SH-SY5Y (cell line): Measurements from ENCODE around the gene PAIP2B.

Experiments
- GATA2 ChIP-seq: IDR thresholded peaks from 2 replicates; pipeline ENCODE4 v1.6.1; 2011; ENCODE audit warnings: mild to moderate bottlenecking, low read depth, low read length
- GATA3 ChIP-seq: IDR thresholded peaks from 2 replicates; pipeline ENCODE4 v1.6.1; 2011; ENCODE audit warnings: low read depth, mild to moderate bottlenecking, low read length, moderate library complexity

GRCh38 chr2:71261534-71261933, 34.6 kb upstream of the PAIP2B start:
- TF ChIP-seq GATA3: no peak
- TF ChIP-seq GATA2: no peak
